GM12865 (cell line): ENCODE measurements around the gene LRRC8B.

ENCODE experiments used
- DNase-seq: peaks from one replicate; pipeline ENCODE4 v3.0.0; 2010; ENCODE audit warnings: low read depth
- H3K4me3 ChIP-seq: 2 replicates; pipeline ENCODE4 v1.5.1; 2011; ENCODE audit warnings: mild to moderate bottlenecking, low read depth, low read length, control low read depth
- TF ChIP-seq, protein P1 (sequence below): IDR thresholded peaks from 2 replicates; pipeline ENCODE4 v1.5.1; 2011; ENCODE audit warnings: low read length, control low read depth, low read depth, inconsistent platforms; ENCODE audit not compliant: insufficient read depth; ENCODE audit errors: missing control alignments

Gene LRRC8B

GRCh38 chr1:89603651-89604413 lies 79.2 kb downstream of the LRRC8B start:
- TF ChIP-seq, protein P1, sequence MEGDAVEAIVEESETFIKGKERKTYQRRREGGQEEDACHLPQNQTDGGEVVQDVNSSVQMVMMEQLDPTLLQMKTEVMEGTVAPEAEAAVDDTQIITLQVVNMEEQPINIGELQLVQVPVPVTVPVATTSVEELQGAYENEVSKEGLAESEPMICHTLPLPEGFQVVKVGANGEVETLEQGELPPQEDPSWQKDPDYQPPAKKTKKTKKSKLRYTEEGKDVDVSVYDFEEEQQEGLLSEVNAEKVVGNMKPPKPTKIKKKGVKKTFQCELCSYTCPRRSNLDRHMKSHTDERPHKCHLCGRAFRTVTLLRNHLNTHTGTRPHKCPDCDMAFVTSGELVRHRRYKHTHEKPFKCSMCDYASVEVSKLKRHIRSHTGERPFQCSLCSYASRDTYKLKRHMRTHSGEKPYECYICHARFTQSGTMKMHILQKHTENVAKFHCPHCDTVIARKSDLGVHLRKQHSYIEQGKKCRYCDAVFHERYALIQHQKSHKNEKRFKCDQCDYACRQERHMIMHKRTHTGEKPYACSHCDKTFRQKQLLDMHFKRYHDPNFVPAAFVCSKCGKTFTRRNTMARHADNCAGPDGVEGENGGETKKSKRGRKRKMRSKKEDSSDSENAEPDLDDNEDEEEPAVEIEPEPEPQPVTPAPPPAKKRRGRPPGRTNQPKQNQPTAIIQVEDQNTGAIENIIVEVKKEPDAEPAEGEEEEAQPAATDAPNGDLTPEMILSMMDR = no peak
- DNase-seq = no peak
- no peak overlapping the region for H3K4me3 ChIP-seq

GRCh38 chr1:89604414-89604735 lies 79.7 kb downstream of the LRRC8B start:
- TF ChIP-seq, protein P1 = no peak
- no peak overlapping the region for H3K4me3 ChIP-seq
- DNase-seq = no peak

DNA sequence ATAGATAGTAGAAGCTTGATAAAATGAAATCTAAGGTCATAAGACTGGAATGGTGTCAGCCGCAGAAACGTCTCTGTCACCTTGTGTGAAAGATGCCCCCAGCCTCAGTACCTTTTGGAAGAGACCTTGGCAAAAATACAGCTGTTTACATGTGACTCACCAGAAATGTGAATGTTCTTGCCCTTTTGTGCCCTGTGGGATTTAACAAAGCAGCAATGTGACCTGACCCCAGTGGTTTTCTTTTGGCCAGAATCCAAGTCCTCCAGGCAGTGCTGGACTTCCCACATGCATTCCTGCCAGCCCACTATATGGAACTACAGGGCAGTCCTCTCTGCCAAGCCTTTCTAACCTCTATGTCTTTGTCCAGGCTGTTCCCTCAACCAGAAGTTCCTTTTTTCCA lies 81.1 kb downstream of the LRRC8B start:
- DNase-seq = no peak
- TF ChIP-seq, protein P1 = no peak
- H3K4me3 ChIP-seq = no peak overlapping the region

- no peak overlapping the region for H3K4me3 ChIP-seq
- DNase-seq = peak; percentile 35
- TF ChIP-seq, protein P1 = no peak
These were observed 81.8 kb downstream of the LRRC8B start for GRCh38 chr1:89606227-89606980.

DNA sequence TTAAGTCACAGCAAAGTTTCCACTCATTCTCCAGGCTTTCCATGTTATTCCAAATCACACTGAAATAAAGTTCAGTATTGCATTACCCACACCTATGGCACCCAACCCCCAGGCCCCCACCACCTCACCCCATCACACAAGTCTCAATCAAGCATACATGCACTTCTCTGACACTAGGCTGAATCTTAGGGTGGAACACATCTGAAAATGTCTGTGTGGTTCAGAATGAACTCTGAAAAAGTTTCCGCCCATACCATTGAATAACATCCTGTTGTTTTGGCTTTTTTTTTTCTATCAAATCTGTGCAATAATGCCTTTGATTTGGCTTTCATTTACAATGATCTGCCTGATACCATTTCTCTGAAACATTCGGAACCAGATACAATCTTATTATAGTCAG lies 82.5 kb downstream of the LRRC8B start:
- TF ChIP-seq, protein P1 = no peak
- no peak overlapping the region for H3K4me3 ChIP-seq
- peak; percentile 62 for DNase-seq

DNA sequence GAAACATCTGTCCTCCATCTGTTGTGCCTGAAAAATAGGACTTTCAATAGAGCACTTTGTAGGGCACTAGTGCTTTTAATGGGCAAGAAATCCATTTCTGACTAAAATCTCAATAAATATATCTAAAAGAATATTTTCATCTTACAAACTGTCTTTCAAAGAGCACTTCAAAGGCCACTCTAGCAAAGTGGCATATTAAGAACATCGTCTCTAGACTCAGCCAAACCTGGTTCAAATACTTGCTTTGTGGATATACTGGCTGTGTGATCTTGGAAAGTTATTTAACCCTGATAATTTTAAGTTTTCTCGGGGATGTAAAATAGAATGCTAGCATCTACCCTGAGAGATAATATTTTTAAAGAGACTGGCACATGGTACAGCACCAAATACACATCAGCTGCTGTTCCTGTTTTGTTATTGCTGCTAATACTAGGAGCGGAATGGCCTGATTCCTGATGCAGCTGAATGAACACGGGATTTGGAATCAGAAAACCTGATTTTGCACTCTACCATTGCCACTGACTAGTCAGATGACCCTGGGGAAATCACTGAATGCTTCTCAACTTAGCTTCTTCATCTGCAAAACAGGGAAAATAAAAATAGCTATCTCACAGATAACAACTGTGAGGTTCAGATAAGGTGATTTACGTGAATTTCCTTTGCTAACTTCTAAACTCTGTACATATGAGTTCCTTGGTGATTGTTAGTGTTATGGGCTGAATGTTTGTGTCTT lies 83.1 kb downstream of the LRRC8B start:
- no peak overlapping the region for H3K4me3 ChIP-seq
- DNase-seq = no peak
- TF ChIP-seq, protein P1 = no peak
